ENCODE data around the gene CTTNBP2. TPM values are rescaled to one million over a fixed set of nuclear protein-coding genes. Genes with fewer than 3 reads are reported as not detected.

Gene CTTNBP2
- total and polyA plus RNA-seq, 2 of the 4 experiments (the other 2 are of a cell fraction): 6.6 to 11.3 TPM

GRCh38 chr7:117675497-117676435, 197.5 kb downstream of the CTTNBP2 start:
- in situ Hi-C loops (cut with MboI; ENCODE audit: low sequenced_read_pairs) (no loop called here), dilution Hi-C loops (cut with HindIII; ENCODE audit: low sequenced_read_pairs, unreplicated experiment) (no loop called here), intact Hi-C loops (cut with micrococcal nuclease) (loop anchor here (2.0 kb wide), 2 partner anchors 93 to 275 kb away; no protein-coding TSS in a partner anchor)
- H3K27ac ChIP-seq (ENCODE audit: insufficient read depth, low read length): no peak overlapping the region
- CTCF ChIA-PET: interaction anchor here (1.0 kb wide), 1 partner anchor 8 kb away, joined by 3 read pairs; no protein-coding TSS in a partner anchor
- no peak overlapping the region; the same call in 1 of the 2 replicates for H2BK20ac ChIP-seq (ENCODE audit: low read depth, low read length)
- no peaks in the 10 kb centered on the region for H3K9me3 ChIP-seq (ENCODE audit: control insufficient read depth, insufficient read depth, low read length)
- no peak overlapping the region for H3K4me2 ChIP-seq (ENCODE audit: low read depth, low read length)
- peak overlapping the region; percentile 38 for H2AFZ ChIP-seq (replicated peaks; ENCODE audit: low read length, poor library complexity)
- TF ChIP-seq NFE2L2 (IDR thresholded peaks at IDR 0.05; ENCODE audit: low read depth, low read length) (peak; percentile 36; the same call in 1 of the 2 replicates), ELK1 (IDR thresholded peaks at IDR 0.05; ENCODE audit: borderline replicate concordance, low read depth, low read length) (no peak)
- no CpG with 5 or more reads among the region's 3 CpGs for WGBS, 2 experiments (ENCODE audit: extremely low coverage in 2 of 2, insufficient read length in 1 of 2)
- peak overlapping the region; percentile 56; the same call in 1 of the 2 replicates for H3K18ac ChIP-seq (ENCODE audit: low read depth, low read length)
- peak overlapping the region; percentile 59 for H2BK120ac ChIP-seq (ENCODE audit: low read depth, low read length)
- no peak overlapping the region for H3K14ac ChIP-seq (replicated peaks; ENCODE audit: low read depth, low read length)
- H4K5ac ChIP-seq (ENCODE audit: low read depth, low read length): peak overlapping the region; percentile 21; the same call in 1 of the 2 replicates
- no peak overlapping the region for H3K56ac ChIP-seq (ENCODE audit: extremely low read depth, insufficient read depth, low read length)
- peaks cover 11% of the 10 kb centered on the region; the same call in 1 of the 2 replicates for H3K4me1 ChIP-seq (ENCODE audit: control insufficient read depth, insufficient read depth, low read length)
- no peak overlapping the region for H3K4me3 ChIP-seq (ENCODE audit: insufficient read depth, low read depth, low read length)
- no peak overlapping the region for H3K9ac ChIP-seq (ENCODE audit: low read depth, low read length)
- no peak overlapping the region for H3K23ac ChIP-seq (ENCODE audit: low read depth, low read length)
- H3K79me1 ChIP-seq (ENCODE audit: low read depth in 1 of 2, low read length in 2 of 2): no peaks in the 10 kb centered on the region
- H2BK15ac ChIP-seq (ENCODE audit: low read depth, low read length): no peak overlapping the region
- no peaks in the 10 kb centered on the region for H3K36me3 ChIP-seq (ENCODE audit: control insufficient read depth, insufficient read depth, low read length)
- POLR2A ChIA-PET (ENCODE audit: unreplicated experiment): no interaction called here
- H4K8ac ChIP-seq (ENCODE audit: low read depth in 2 of 2, low read length in 2 of 2): no peak overlapping the region; a peak in 1 of 4 replicates
- no peak overlapping the region for H2BK5ac ChIP-seq (ENCODE audit: low read depth, low read length, poor library complexity, severe bottlenecking)
- H4K91ac ChIP-seq (ENCODE audit: insufficient read depth, low read depth, low read length): 0 out of 2 replicates have a peak overlapping the region, but pooled peaks have one; percentile 1
- ATAC-seq (ENCODE audit: low read depth): peak; percentile 56
- peaks cover 9% of the 10 kb centered on the region for H3K27me3 ChIP-seq (ENCODE audit: control insufficient read depth, insufficient read depth, low read length)
- no TSS peak for BruUV-seq (replicated peaks)
- no peaks in the 10 kb centered on the region for H3K9me1 ChIP-seq (ENCODE audit: insufficient read depth, low read length)
- DNase-seq: peak; percentile 10
- H2AK9ac ChIP-seq (replicated peaks; ENCODE audit: low read depth, low read length, poor library complexity): no peak overlapping the region
- peak overlapping the region; percentile 50; the same call in 1 of the 2 replicates for H3K4ac ChIP-seq (ENCODE audit: low read depth, low read length)
- no peaks in the 10 kb centered on the region for H4K20me1 ChIP-seq (ENCODE audit: insufficient read depth, low read length)
- H2AK5ac ChIP-seq (ENCODE audit: low read depth, low read length): no peak overlapping the region; the same call in 1 of the 2 replicates
